Measurements from ENCODE around the gene SLC17A5.
"Not testable (repeated sequence)": the region's sequence is repeated elsewhere in the genome, so short reads cannot be mapped to it uniquely, and the experiment has no call there.

SLC17A5 gene

GRCh38 chr6:73558624-73559398 lies 95.0 kb downstream of the SLC17A5 start:
- DNase-seq (ENCODE audit: low read depth) = no peak
- TF ChIP-seq CTCF (IDR thresholded peaks at IDR 0.05; ENCODE audit: insufficient read depth, low read depth, low read length, missing control alignments) = no peak
- no peak overlapping the region for H3K4me3 ChIP-seq (ENCODE audit: low read length)

DNA sequence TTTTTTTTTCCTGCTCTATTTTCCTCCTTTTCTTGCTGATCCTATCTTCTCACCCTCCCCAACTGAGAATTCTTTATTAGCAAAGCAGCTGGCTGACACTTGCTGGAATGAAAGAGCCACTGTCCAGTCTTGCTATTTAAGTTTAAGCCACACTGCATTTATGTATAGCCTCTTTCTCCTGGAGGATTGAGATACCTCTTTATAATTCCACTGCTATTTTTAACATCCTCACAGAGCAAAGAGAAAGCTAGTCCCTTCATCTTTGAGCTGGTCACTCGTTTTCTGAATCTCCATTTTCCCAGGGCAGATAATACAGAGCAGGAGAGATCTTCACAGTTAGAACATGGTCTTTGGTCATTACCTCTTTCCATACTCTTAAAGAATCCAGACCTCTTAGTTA lies 97.0 kb downstream of the SLC17A5 start:
- H3K4me3 ChIP-seq (ENCODE audit: low read length) = no peak overlapping the region
- DNase-seq (ENCODE audit: low read depth) = no peak
- TF ChIP-seq CTCF (IDR thresholded peaks at IDR 0.05; ENCODE audit: insufficient read depth, low read depth, low read length, missing control alignments) = no peak

GRCh38 chr6:73555380-73555949 lies 98.3 kb downstream of the SLC17A5 start:
- not testable (repeated sequence) for DNase-seq (ENCODE audit: low read depth); H3K4me3 ChIP-seq (ENCODE audit: low read length)

- H3K4me3 ChIP-seq (ENCODE audit: low read length); DNase-seq (ENCODE audit: low read depth): not testable (repeated sequence)
Measured at GRCh38 chr6:73551115-73551514, 102.7 kb downstream of the SLC17A5 start.

GRCh38 chr6:73548458-73549446 lies 105.0 kb downstream of the SLC17A5 start:
- DNase-seq (ENCODE audit: low read depth) = no peak
- TF ChIP-seq CTCF (IDR thresholded peaks at IDR 0.05; ENCODE audit: insufficient read depth, low read depth, low read length, missing control alignments) = no peak
- H3K4me3 ChIP-seq (ENCODE audit: low read length) = no peak overlapping the region

DNA sequence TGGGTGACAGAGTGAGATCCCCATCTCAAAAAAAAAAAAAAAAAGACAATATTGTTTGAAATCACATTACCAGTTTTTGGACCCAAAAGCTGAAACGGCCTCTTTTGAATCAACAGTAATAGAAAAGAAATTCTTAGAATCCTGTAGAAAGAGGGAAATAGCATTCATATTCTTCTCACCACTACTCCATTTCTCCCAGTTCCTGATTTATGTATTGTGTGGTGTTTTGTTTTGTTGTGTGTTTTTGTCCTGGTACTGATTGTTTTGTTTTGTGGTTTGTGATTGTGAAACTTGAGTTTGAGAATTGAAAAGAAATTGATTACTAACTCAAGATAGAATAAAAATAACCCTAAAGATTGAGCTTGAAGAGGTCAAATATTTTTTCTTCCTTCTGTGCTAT lies 106.8 kb downstream of the SLC17A5 start:
- no peak for TF ChIP-seq CTCF (IDR thresholded peaks at IDR 0.05; ENCODE audit: insufficient read depth, low read depth, low read length, missing control alignments)
- no peak overlapping the region for H3K4me3 ChIP-seq (ENCODE audit: low read length)
- no peak for DNase-seq (ENCODE audit: low read depth)
